Stimulated activated CD8-positive, alpha-beta memory T cell treated with anti-CD3 and anti-CD28 coated beads, Interleukin-12 subunit alpha, Interleukin-12 subunit beta, amount 100 ng/mL, for 24 hours (primary cell): Measurements from ENCODE around the gene ETFBKMT.

Experiments used
- DNase-seq: peaks from one replicate; pipeline ENCODE4 v3.0.0-alpha.2; 2020; ENCODE audit errors: extremely low read depth

The ETFBKMT gene

GRCh38 chr12:31659087-31659942 lies at the start of gene ETFBKMT:
ETFBKMT (plus strand) TSS chr12:31659688; CDS start chr12:31661954, 2,266 bp downstream.
- peak; percentile 80 for DNase-seq

GRCh38 chr12:31612819-31613218 lies 46.7 kb upstream of the ETFBKMT start:
- DNase-seq, result no peak

- no peak for DNase-seq
These were observed 41.1 kb upstream of the ETFBKMT start for GRCh38 chr12:31618228-31619025.

GRCh38 chr12:31620311-31620710 lies 39.2 kb upstream of the ETFBKMT start:
- DNase-seq, result no peak

- DNase-seq, result no peak
These were observed 37.5 kb upstream of the ETFBKMT start for GRCh38 chr12:31622038-31622437.

GRCh38 chr12:31626270-31626995 lies 33.1 kb upstream of the ETFBKMT start:
- DNase-seq, result no peak

GRCh38 chr12:31627456-31628054 lies 31.9 kb upstream of the ETFBKMT start:
- DNase-seq, result no peak

GRCh38 chr12:31629756-31630732 lies 29.4 kb upstream of the ETFBKMT start:
- no peak for DNase-seq

GRCh38 chr12:31631023-31631724 lies 28.3 kb upstream of the ETFBKMT start:
- no peak for DNase-seq

GRCh38 chr12:31631809-31632208 lies 27.7 kb upstream of the ETFBKMT start:
- no peak for DNase-seq

GRCh38 chr12:31633464-31633863 lies 26.0 kb upstream of the ETFBKMT start:
- DNase-seq, result no peak

GRCh38 chr12:31634620-31635019 lies 24.9 kb upstream of the ETFBKMT start:
- no peak for DNase-seq

GRCh38 chr12:31641509-31642090 lies 17.9 kb upstream of the ETFBKMT start:
- DNase-seq, result no peak

- no peak for DNase-seq
These were observed 15.0 kb upstream of the ETFBKMT start for GRCh38 chr12:31644536-31644935.

- DNase-seq, result no peak
These were observed 13.6 kb upstream of the ETFBKMT start for GRCh38 chr12:31645924-31646323.

GRCh38 chr12:31647086-31647491 lies 12.4 kb upstream of the ETFBKMT start:
- DNase-seq, result no peak

GRCh38 chr12:31650918-31651317 lies 8.6 kb upstream of the ETFBKMT start:
- no peak for DNase-seq

GRCh38 chr12:31651893-31652521 lies 7.5 kb upstream of the ETFBKMT start:
- DNase-seq, result no peak

- DNase-seq, result no peak
These were observed 4.3 kb upstream of the ETFBKMT start for GRCh38 chr12:31655208-31655607.
